Esophagus squamous epithelium (tissue), 5 donors: Measurements from ENCODE around the gene BCL2L13. TPM values are rescaled to one million over a fixed set of nuclear protein-coding genes. Genes with fewer than 3 reads are reported as not detected.
"Not testable (repeated sequence)": the region's sequence is repeated elsewhere in the genome, so short reads cannot be mapped to it uniquely, and the experiment has no call there.

Experiments used
- DNase-seq: peaks from one replicate; lab custom pipeline; 2025; lab: John Stamatoyannopoulos, UW
- H3K27ac ChIP-seq, 4 donors: fragments of 200-600 bp; sonication (generic); one replicate each; pipeline ENCODE4 v1.5.1; 2016 to 2019; ENCODE audit warnings: mild to moderate bottlenecking in 1 of 4
- H3K27me3 ChIP-seq, 4 donors: fragments of 200-600 bp; sonication (generic); 1 replicate in 3 of 4; 2 replicates in 1 of 4; pipeline versions ENCODE4 v1.5.1 to v1.6.0; 2017 to 2021; ENCODE audit warnings: antibody characterized with exemption in 1 of 4
- H3K36me3 ChIP-seq, 3 donors: fragments of 200-600 bp; sonication (generic); one replicate each; pipeline ENCODE4 v1.5.1; 2016 to 2019
- H3K4me1 ChIP-seq, 3 donors: fragments of 200-600 bp; sonication (generic); one replicate each; pipeline ENCODE4 v1.5.1; 2017 to 2019
- H3K4me3 ChIP-seq, 4 donors: fragments of 200-600 bp; sonication (generic); 1 replicate in 3 of 4; 2 replicates in 1 of 4; pipeline ENCODE4 v1.5.1; 2016 to 2019; ENCODE audit warnings: mild to moderate bottlenecking in 2 of 4, moderate library complexity in 1 of 4
- H3K9me3 ChIP-seq, 3 donors: fragments of 200-600 bp; sonication (generic); one replicate each; pipeline ENCODE4 v1.5.1; 2016 to 2019
- POLR2A ChIP-seq, 4 donors: fragments of 450-650 bp; IDR thresholded peaks; one replicate each; pipeline ENCODE4 v1.6.1; 2017; ENCODE audit warnings: antibody characterized with exemption in 4 of 4, mild to moderate bottlenecking in 4 of 4, moderate library complexity in 3 of 4
- WGBS, 2 donors: methylation state at CpG; one replicate each; pipeline ENCODE4 v1.1.5; 2018; 5-methylcytosine and 5-hydroxymethylcytosine counted together
- intact Hi-C: fragments of 100-400 bp; cut with DNase I; formaldehyde crosslinking; loops from one replicate; pipeline ENCODE4 v1.15.0; 2022
- total RNA-seq, 4 donors: library from RNA; depleted of rRNA; stranded (reverse); fragments of >200 nt; gene quantifications; one replicate each; pipeline ENCODE4 v1.1.0, GENCODE V29; 2016
- TF ChIP-seq, protein P1 (sequence below), 6 experiments: fragments of 450-650 bp in 4 of 6; fragments of 200-600 bp in 2 of 6; sonication (generic) in 2 of 6; IDR thresholded peaks; one replicate each; pipeline ENCODE4 v1.5.1; 2016 to 2019; ENCODE audit warnings: antibody characterized with exemption in 6 of 6, mild to moderate bottlenecking in 4 of 6, moderate library complexity in 4 of 6
- donor health status: DM: yes; HTN: yes; CAD: no.

The BCL2L13 gene
- total RNA-seq, 4 donors from 2014 or later: 31.7 to 49.2 (median 43.1) TPM

- TF ChIP-seq, protein P1, sequence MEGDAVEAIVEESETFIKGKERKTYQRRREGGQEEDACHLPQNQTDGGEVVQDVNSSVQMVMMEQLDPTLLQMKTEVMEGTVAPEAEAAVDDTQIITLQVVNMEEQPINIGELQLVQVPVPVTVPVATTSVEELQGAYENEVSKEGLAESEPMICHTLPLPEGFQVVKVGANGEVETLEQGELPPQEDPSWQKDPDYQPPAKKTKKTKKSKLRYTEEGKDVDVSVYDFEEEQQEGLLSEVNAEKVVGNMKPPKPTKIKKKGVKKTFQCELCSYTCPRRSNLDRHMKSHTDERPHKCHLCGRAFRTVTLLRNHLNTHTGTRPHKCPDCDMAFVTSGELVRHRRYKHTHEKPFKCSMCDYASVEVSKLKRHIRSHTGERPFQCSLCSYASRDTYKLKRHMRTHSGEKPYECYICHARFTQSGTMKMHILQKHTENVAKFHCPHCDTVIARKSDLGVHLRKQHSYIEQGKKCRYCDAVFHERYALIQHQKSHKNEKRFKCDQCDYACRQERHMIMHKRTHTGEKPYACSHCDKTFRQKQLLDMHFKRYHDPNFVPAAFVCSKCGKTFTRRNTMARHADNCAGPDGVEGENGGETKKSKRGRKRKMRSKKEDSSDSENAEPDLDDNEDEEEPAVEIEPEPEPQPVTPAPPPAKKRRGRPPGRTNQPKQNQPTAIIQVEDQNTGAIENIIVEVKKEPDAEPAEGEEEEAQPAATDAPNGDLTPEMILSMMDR (IDR thresholded peaks at IDR 0.05): no peak
- no peak for TF ChIP-seq POLR2A (IDR thresholded peaks at IDR 0.05)
- H3K9me3 ChIP-seq: no peaks in the 10 kb centered on the region
- 88 to 92% methylated on average over 5 of the region's 5 CpGs for WGBS, 2 donors
These were observed 57.4 kb downstream of the BCL2L13 start for GRCh38 chr22:17695986-17696385.

DNA sequence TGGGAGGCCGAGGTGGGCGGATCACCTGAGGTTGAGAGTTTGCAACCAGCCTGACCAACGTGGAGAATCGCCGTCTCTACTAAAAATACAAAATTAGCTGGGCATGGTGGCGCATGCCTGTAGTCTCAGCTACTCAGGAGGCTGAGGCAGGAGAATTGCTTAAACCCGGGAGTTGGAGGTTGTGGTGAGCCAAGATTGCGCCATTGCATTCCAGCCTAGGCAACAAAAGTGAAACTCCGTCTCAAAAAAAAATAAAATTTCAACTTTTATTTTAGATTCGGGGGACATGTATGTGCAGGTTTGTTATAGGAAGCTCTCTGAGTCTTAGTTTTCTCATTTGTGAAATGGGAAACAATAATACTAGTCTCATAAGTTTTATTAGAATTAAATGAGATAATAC, 58.6 kb downstream of the BCL2L13 start:
- H3K9me3 ChIP-seq, intact Hi-C loops, DNase-seq, H3K27ac ChIP-seq, H3K27me3 ChIP-seq, H3K4me3 ChIP-seq: not testable (repeated sequence)
- peaks cover 0 to 48% (median 0%) of the 10 kb centered on the region in 3 donors for H3K36me3 ChIP-seq
- 70 to 73% methylated on average over 9 to 10 of the region's 10 CpGs for WGBS, 2 donors
- peaks cover 0 to 14% (median 0%) of the 10 kb centered on the region in 3 donors for H3K4me1 ChIP-seq

More at GRCh38 chr22:17695986-17696385, 57.4 kb downstream of the BCL2L13 start:
- Histone ChIP-seq H3K4me1 (peaks cover 0 to 9% (median 0%) of the 10 kb centered on the region in 3 donors), H3K27ac (no peak overlapping the region), H3K36me3 (peaks cover 0 to 53% (median 0%) of the 10 kb centered on the region in 3 donors), H3K27me3 (no peaks in the 10 kb centered on the region), H3K4me3 (no peak overlapping the region)
- intact Hi-C loops: no loop called here
- no peak for DNase-seq

DNA sequence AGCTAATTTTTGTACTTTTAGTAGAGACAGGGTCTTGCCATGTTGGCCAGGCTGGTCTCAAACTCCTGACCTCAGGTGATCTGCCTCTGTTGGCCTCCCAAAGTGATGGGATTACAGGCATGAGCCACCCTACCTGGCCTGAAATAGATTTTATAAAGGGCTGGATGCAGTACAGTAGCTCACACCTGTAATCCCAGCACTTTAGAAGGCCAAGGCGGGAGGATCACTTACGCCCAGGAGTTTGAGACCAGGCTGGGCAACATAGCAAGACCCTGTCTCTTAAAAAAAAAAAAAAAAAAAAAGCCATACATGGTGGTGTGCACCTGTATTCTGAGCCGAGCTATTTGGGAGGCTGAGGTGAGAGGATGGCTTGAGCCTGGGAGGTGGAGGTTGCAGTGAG, 59.7 kb downstream of the BCL2L13 start:
- H3K27me3 ChIP-seq, DNase-seq, intact Hi-C loops: not testable (repeated sequence)

DNA sequence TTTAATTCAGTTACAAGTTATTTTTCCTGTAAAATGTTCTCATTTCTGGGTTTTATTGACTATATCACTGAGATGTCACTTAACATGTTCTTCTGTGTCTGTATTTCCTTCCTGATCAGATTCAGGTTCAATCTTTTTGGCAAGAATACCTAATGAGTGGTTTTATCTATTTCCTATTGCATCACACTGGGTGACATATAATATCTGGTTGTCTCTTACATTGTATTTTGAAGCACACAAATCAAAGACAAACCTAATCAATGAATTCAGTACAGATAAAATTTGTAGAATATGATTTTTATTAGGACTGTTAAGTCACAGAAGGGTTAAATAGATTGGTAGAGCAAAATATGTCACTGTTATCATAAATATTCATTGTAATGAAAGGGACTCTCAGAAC, 60.4 kb downstream of the BCL2L13 start:
- TF ChIP-seq, protein P1 (IDR thresholded peaks at IDR 0.05): no peak
- no peak for TF ChIP-seq POLR2A (IDR thresholded peaks at IDR 0.05)
- no peak overlapping the region for H3K4me3 ChIP-seq
- DNase-seq: no peak
- H3K9me3 ChIP-seq: no peaks in the 10 kb centered on the region
- H3K27me3 ChIP-seq: no peaks in the 10 kb centered on the region
- peaks cover 0 to 14% (median 0%) of the 10 kb centered on the region in 3 donors for H3K4me1 ChIP-seq
- no peak overlapping the region for H3K27ac ChIP-seq
- H3K36me3 ChIP-seq: peaks cover 0 to 59% (median 0%) of the 10 kb centered on the region in 3 donors
- intact Hi-C loops: no loop called here

More for the DNA sequence above, 59.7 kb downstream of the BCL2L13 start:
- not testable (repeated sequence) for H3K4me3 ChIP-seq, H3K9me3 ChIP-seq, H3K27ac ChIP-seq
- Histone ChIP-seq H3K4me1 (peaks cover 0 to 14% (median 0%) of the 10 kb centered on the region in 3 donors), H3K36me3 (peaks cover 0 to 52% (median 0%) of the 10 kb centered on the region in 3 donors)
- 100% methylated on average over 1 of the region's 3 CpGs for WGBS, 2 donors

- intact Hi-C loops: no loop called here
- Histone ChIP-seq H3K27ac (no peak overlapping the region), H3K9me3 (no peaks in the 10 kb centered on the region), H3K36me3 (peaks cover 0 to 58% (median 0%) of the 10 kb centered on the region in 3 donors), H3K27me3 (no peaks in the 10 kb centered on the region), H3K4me1 (peaks cover 0 to 14% (median 0%) of the 10 kb centered on the region in 3 donors), H3K4me3 (no peak overlapping the region)
- TF ChIP-seq POLR2A (IDR thresholded peaks at IDR 0.05): no peak
- TF ChIP-seq, protein P1 (IDR thresholded peaks at IDR 0.05): no peak
- DNase-seq: no peak
- WGBS, 2 donors: 56 to 64% methylated on average over 7 of the region's 7 CpGs
These were observed 61.3 kb downstream of the BCL2L13 start for GRCh38 chr22:17699696-17700340.

DNA sequence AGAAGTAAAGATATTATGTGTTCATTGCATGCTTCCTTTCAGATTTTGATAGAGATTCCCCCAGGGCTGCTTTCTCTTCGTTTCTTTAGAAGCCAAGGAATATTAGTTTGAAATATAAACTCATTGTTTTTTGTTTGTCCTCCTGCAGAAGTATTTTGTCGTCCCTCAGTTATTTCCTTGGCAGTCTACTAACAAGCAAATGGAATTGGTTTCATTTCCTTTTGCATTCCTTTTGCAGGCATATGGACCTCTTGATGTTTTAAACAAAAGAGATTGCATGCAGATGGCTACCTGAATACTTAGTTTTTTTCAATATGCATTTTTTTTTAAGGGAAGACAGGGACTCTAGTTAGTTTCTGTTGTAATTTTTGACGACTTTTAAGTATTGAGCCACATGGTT, 62.2 kb downstream of the BCL2L13 start:
- 23 to 25% methylated on average over 3 of the region's 3 CpGs for WGBS, 2 donors
- DNase-seq: no peak

More for the DNA sequence above, 62.2 kb downstream of the BCL2L13 start:
- no peak overlapping the region for H3K27ac ChIP-seq
- no peak overlapping the region for H3K4me3 ChIP-seq
- peaks cover 0 to 51% (median 0%) of the 10 kb centered on the region in 3 donors for H3K36me3 ChIP-seq
- intact Hi-C loops: no loop called here
- H3K9me3 ChIP-seq: no peaks in the 10 kb centered on the region
- H3K27me3 ChIP-seq: no peaks in the 10 kb centered on the region
- TF ChIP-seq, protein P1 (IDR thresholded peaks at IDR 0.05): no peak
- TF ChIP-seq POLR2A (IDR thresholded peaks at IDR 0.05): no peak
- H3K4me1 ChIP-seq: peaks cover 0 to 20% (median 3%) of the 10 kb centered on the region in 3 donors
